T-cell (primary cell): ENCODE data around the gene ATP6V0B. TPM values are rescaled to one million over a fixed set of nuclear protein-coding genes. Genes with fewer than 3 reads are reported as not detected.
A peak's percentile ranks its signal among the peaks of the same experiment; 100 is the strongest.

ENCODE experiments used
- ATAC-seq, 4 experiments: fragments of 200-7000 bp in 3 of 4; fragments of 150-1000 bp in 1 of 4; cut with Tn5 transposase; replicated peaks in 1 of 4; 1 replicate in 3 of 4; 2 replicates in 1 of 4; pipeline ENCODE4 v1.10.0; 2021; ENCODE audit warnings: moderate library complexity in 3 of 4, mild to moderate bottlenecking in 2 of 4, moderate number of reproducible peaks in 1 of 4
- CTCF ChIA-PET, 2 donors: fragments of 300-600 bp; sonication (Branson Sonifier 250); formaldehyde crosslinking; loops; one replicate each; lab custom pipeline; 2022; ENCODE audit warnings: antibody characterized with exemption in 2 of 2; lab: Charles Lee
- POLR2A ChIA-PET, 2 donors: fragments of 300-600 bp; sonication (Branson Sonifier 250); formaldehyde crosslinking; loops; one replicate each; lab custom pipeline; 2022; ENCODE audit warnings: antibody characterized with exemption in 2 of 2; lab: Charles Lee
- DNase-seq, 35 experiments: peaks; one replicate each; pipeline versions ENCODE4 v3.0.0 to v3.0.0-alpha.2; 2013 to 2023
- H3K27ac ChIP-seq: one replicate; pipeline ENCODE4 v1.5.1; 2013; ENCODE audit warnings: low read length
- H3K27me3 ChIP-seq, 2 experiments: replicated peaks in 1 of 2; 1 replicate in 1 of 2; 2 replicates in 1 of 2; pipeline versions ENCODE4 v1.6.1 to v1.7.0; 2013; ENCODE audit warnings: low read length in 1 of 2, mixed read lengths in 1 of 2; ENCODE audit not compliant: control insufficient read depth in 2 of 2, insufficient read depth in 2 of 2; ENCODE audit errors: extremely low read depth in 1 of 2
- H3K36me3 ChIP-seq, 2 donors: 1 replicate in 1 of 2; 2 replicates in 1 of 2; pipeline versions ENCODE4 v1.6.1 to v1.7.0; 2013; ENCODE audit warnings: low read length in 1 of 2; ENCODE audit not compliant: control insufficient read depth in 2 of 2, insufficient read depth in 1 of 2; ENCODE audit errors: extremely low read depth in 1 of 2
- H3K4me1 ChIP-seq, 2 experiments: 1 replicate in 1 of 2; 2 replicates in 1 of 2; pipeline versions ENCODE4 v1.6.1 to v1.7.0; 2013; ENCODE audit warnings: low read length in 2 of 2, mixed read lengths in 1 of 2; ENCODE audit not compliant: insufficient read depth in 2 of 2, control insufficient read depth in 1 of 2; ENCODE audit errors: extremely low read depth in 1 of 2
- H3K4me3 ChIP-seq, 2 donors: 1 replicate in 1 of 2; 2 replicates in 1 of 2; pipeline versions ENCODE4 v1.5.1 to v1.7.0; 2013; ENCODE audit warnings: mild to moderate bottlenecking in 2 of 2, low read length in 1 of 2, moderate library complexity in 1 of 2; ENCODE audit not compliant: control insufficient read depth in 1 of 2; ENCODE audit errors: extremely low read depth in 1 of 2
- H3K9me3 ChIP-seq: 2 replicates; pipeline ENCODE4 v1.7.0; 2013
- H3K27ac Mint-ChIP-seq, 2 donors: one replicate each; pipeline ENCODE4 v1.8.0; 2020 to 2021; ENCODE audit warnings: mild to moderate bottlenecking in 2 of 2, mixed read lengths in 2 of 2
- H3K27me3 Mint-ChIP-seq, 2 donors: one replicate each; pipeline ENCODE4 v1.8.0; 2021 to 2022; ENCODE audit warnings: mixed read lengths in 2 of 2
- H3K36me3 Mint-ChIP-seq: one replicate; pipeline ENCODE4 v1.8.0; 2021; ENCODE audit warnings: mixed read lengths
- H3K4me1 Mint-ChIP-seq, 3 donors: one replicate each; pipeline ENCODE4 v1.8.0; 2020 to 2022; ENCODE audit warnings: mixed read lengths in 3 of 3, mild to moderate bottlenecking in 1 of 3
- H3K4me3 Mint-ChIP-seq, 3 donors: one replicate each; pipeline ENCODE4 v1.8.0; 2020 to 2022; ENCODE audit warnings: mild to moderate bottlenecking in 3 of 3, mixed read lengths in 3 of 3, moderate library complexity in 3 of 3
- H3K9me3 Mint-ChIP-seq, 3 donors: one replicate each; pipeline ENCODE4 v1.8.0; 2020 to 2022; ENCODE audit warnings: mixed read lengths in 3 of 3
- WGBS: methylation state at CpG from one replicate; pipeline ENCODE4 v1.1.5; 2013; ENCODE audit warnings: missing lambda C conversion rate; ENCODE audit not compliant: insufficient coverage; 5-methylcytosine and 5-hydroxymethylcytosine counted together
- total RNA-seq, 35 experiments: library from RNA in 6 of 35; stranded (reverse) in 6 of 35; fragments of 120-200 nt in 1 of 35; gene quantifications; one replicate each; pipeline versions ENCODE4 v1.2.1 to v1.2.4 and lab custom pipeline; 2013 to 2026

ATP6V0B gene
- total RNA-seq = 10 to 100 TPM; 57.5 to 88.6 (median 69.5) TPM
- 51.5 TPM for total RNA-seq (2013)
- total RNA-seq (lab: John Stamatoyannopoulos, UW) = 30.0 to 150 (median 45.0) reads per million in 29 experiments

DNA sequence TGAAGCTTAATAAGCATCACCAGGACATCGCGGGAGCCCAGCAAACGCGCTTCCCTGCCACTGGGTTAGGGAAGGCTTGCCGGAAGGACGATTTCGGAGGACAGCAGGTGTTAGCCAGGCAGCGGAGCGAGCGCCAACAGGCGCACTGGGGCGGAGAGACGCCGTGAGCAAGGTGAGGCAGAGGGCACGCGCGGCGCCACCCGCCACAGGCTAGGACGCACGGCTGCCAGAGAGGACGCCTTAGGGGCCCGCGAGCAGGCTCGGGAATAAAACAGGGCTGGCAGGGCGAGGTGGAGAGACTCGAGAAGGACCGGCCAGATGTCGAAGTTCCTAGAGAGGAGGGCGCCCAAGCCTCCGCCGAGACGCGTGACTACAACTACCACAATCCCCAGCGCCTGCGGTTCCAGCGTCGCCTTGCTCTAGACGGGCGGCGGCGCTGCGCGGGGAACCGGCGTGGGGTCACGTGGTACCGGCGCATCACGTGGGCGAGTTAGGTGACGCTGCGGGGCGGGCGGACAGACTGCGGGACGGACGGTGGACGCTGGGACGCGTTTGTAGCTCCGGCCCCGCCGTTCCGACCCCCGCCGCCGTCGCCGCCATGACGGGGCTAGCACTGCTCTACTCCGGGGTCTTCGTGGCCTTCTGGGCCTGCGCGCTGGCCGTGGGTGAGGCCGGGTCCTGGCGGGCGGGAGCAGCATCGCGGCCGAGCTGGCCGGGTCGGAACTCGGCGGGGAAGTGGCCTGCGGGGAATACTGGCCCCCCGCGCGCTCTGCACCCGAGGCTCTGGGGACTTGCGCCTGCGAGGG is at the start of gene ATP6V0B:
TSS of gene ATP6V0B (plus strand) at position 518 of the 806 bp plus-strand sequence. CDS start at position 599, 81 bp downstream.
- Mint-ChIP-seq H3K27ac (peak within 1 kb of the TSS; percentile 94 to 97), H3K4me1 (peaks cover 57 to 65% (median 58%) of the 10 kb centered on the region in 3 donors), H3K4me3 (peak within 1 kb of the TSS; percentile 88 to 90 (median 88)), H3K9me3 (no peaks in the 10 kb centered on the region), H3K36me3 (peaks cover 26% of the 10 kb centered on the region), H3K27me3 (no peaks in the 10 kb centered on the region)
- ChIA-PET CTCF (interaction anchor here in 1 of 2 donors (1.1 kb wide), 1 partner anchor 29 kb away, joined by 3 read pairs; no protein-coding TSS in a partner anchor), POLR2A (interaction anchor here in 1 of 2 donors (0.5 to 0.6 kb wide), 2 partner anchors 14 to 38 kb away, joined by 5 to 6 read pairs; no protein-coding TSS in a partner anchor)
- no peaks in the 10 kb centered on the region for H3K9me3 ChIP-seq
- H3K27ac ChIP-seq = peak within 1 kb of the TSS; percentile 80
- ATAC-seq (peak; percentile 78 to 82 (median 80)), DNase-seq (peak; percentile 80 to 96 (median 91))
- peaks cover 0 to 11% of the 10 kb centered on the region in 2 experiments for H3K27me3 ChIP-seq
- peaks cover 18 to 61% of the 10 kb centered on the region in 2 experiments for H3K4me1 ChIP-seq
- H3K36me3 ChIP-seq = peaks cover 3 to 41% of the 10 kb centered on the region in 2 donors
- H3K4me3 ChIP-seq = peak within 1 kb of the TSS; percentile 91 to 99
- WGBS = under 1% methylated on average over 85 of the region's 93 CpGs

- H3K27me3 Mint-ChIP-seq = no peaks in the 10 kb centered on the region
- CTCF ChIA-PET = no interaction called here
- no peak overlapping the region for H3K27ac ChIP-seq
- H3K9me3 Mint-ChIP-seq = no peaks in the 10 kb centered on the region
- ATAC-seq (no peak), DNase-seq (no peak)
- peaks cover 0 to 5% of the 10 kb centered on the region in 2 donors for H3K36me3 ChIP-seq
- H3K27ac Mint-ChIP-seq = no peak overlapping the region
- H3K36me3 Mint-ChIP-seq = peaks cover 23% of the 10 kb centered on the region
- H3K9me3 ChIP-seq = no peaks in the 10 kb centered on the region
- POLR2A ChIA-PET = no interaction called here
- no peak overlapping the region for H3K4me3 Mint-ChIP-seq
- H3K27me3 ChIP-seq = no peaks in the 10 kb centered on the region
- no peaks in the 10 kb centered on the region for H3K4me1 Mint-ChIP-seq
- H3K4me1 ChIP-seq = no peaks in the 10 kb centered on the region
- no peak overlapping the region for H3K4me3 ChIP-seq
- WGBS = 97% methylated on average over 9 of the region's 9 CpGs
Measured at GRCh38 chr1:43925846-43926245, 48.9 kb upstream of the ATP6V0B start.

GRCh38 chr1:43930168-43930948 is 44.4 kb upstream of the ATP6V0B start:
- H3K36me3 Mint-ChIP-seq = peaks cover 13% of the 10 kb centered on the region
- peak in 1 of 35 experiments; percentile 28 for DNase-seq

DNA sequence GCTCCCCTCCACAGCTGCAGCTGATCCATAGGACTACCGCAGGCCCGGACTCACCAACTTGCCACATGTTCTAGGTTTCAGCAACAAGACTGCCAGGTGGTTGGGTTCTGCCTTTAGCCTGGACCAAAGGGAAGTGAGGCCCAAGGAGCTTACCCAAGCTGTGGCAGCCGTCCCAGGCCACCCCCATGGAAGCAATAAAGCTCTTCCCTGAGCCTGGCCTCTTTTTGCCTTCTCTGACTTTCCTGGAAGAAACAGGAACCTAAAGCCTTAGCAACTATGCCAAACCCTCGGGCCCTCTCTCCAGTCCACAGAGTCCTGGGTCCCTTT is 43.8 kb upstream of the ATP6V0B start:
- CTCF ChIA-PET = interaction anchor here (0.9 to 1.6 kb wide), 3 partner anchors 16 to 168 kb away, joined by 3 to 4 read pairs (median 3); no protein-coding TSS in a partner anchor

More at GRCh38 chr1:43930168-43930948, 44.4 kb upstream of the ATP6V0B start:
- Histone ChIP-seq H3K4me3 (no peak overlapping the region), H3K27ac (no peak overlapping the region), H3K27me3 (peaks cover 3 to 36% of the 10 kb centered on the region in 2 experiments), H3K9me3 (no peaks in the 10 kb centered on the region), H3K4me1 (peaks cover 0 to 22% of the 10 kb centered on the region in 2 experiments), H3K36me3 (peaks cover 0 to 3% of the 10 kb centered on the region in 2 donors)
- no peaks in the 10 kb centered on the region for H3K9me3 Mint-ChIP-seq
- CTCF ChIA-PET = interaction anchor here (0.5 to 1.6 kb wide), 3 partner anchors 17 to 170 kb away, joined by 3 to 4 read pairs (median 3); no protein-coding TSS in a partner anchor
- POLR2A ChIA-PET = no interaction called here
- 92% methylated on average over 10 of the region's 10 CpGs for WGBS
- no peak overlapping the region for H3K4me3 Mint-ChIP-seq
- peaks cover 18 to 25% of the 10 kb centered on the region in 2 donors for H3K27me3 Mint-ChIP-seq
- ATAC-seq = no peak
- peaks cover 18 to 19% (median 18%) of the 10 kb centered on the region in 3 donors for H3K4me1 Mint-ChIP-seq
- no peak overlapping the region for H3K27ac Mint-ChIP-seq

GRCh38 chr1:43931711-43932660 is 42.8 kb upstream of the ATP6V0B start:
- ChIA-PET POLR2A (interaction anchor here in 1 of 2 donors (0.6 kb wide), 1 partner anchor 14 kb away, joined by 3 read pairs; no protein-coding TSS in a partner anchor), CTCF (interaction anchor here (0.6 to 4.1 kb wide), 3 partner anchors 30 to 168 kb away, joined by 3 to 59 read pairs (median 5); no protein-coding TSS in a partner anchor)
- Mint-ChIP-seq H3K36me3 (peaks cover 6% of the 10 kb centered on the region), H3K27ac (no peak overlapping the region), H3K4me1 (peaks cover 18 to 25% (median 23%) of the 10 kb centered on the region in 3 donors), H3K4me3 (no peak overlapping the region), H3K27me3 (peaks cover 22 to 34% of the 10 kb centered on the region in 2 donors), H3K9me3 (no peaks in the 10 kb centered on the region)
- peaks cover 0 to 32% of the 10 kb centered on the region in 2 experiments for H3K4me1 ChIP-seq
- H3K27ac ChIP-seq = no peak overlapping the region
- H3K36me3 ChIP-seq = no peaks in the 10 kb centered on the region
- WGBS = 82% methylated on average over 6 of the region's 13 CpGs
- no peak overlapping the region for H3K4me3 ChIP-seq
- DNase-seq (no peak), ATAC-seq (no peak)
- no peaks in the 10 kb centered on the region for H3K9me3 ChIP-seq
- peaks cover 3 to 47% of the 10 kb centered on the region in 2 experiments for H3K27me3 ChIP-seq

More for the DNA sequence above, 43.8 kb upstream of the ATP6V0B start:
- H3K9me3 Mint-ChIP-seq = no peaks in the 10 kb centered on the region
- peaks cover 3 to 41% of the 10 kb centered on the region in 2 experiments for H3K27me3 ChIP-seq
- no peak overlapping the region for H3K4me3 ChIP-seq
- H3K36me3 ChIP-seq = peaks cover 0 to 2% of the 10 kb centered on the region in 2 donors
- 87% methylated on average over 4 of the region's 4 CpGs for WGBS
- peaks cover 18 to 22% (median 21%) of the 10 kb centered on the region in 3 donors for H3K4me1 Mint-ChIP-seq
- no peak overlapping the region for H3K27ac ChIP-seq
- H3K27ac Mint-ChIP-seq = no peak overlapping the region
- POLR2A ChIA-PET = interaction anchor here in 1 of 2 donors (0.6 kb wide), 1 partner anchor 15 kb away, joined by 3 read pairs; no protein-coding TSS in a partner anchor
- ATAC-seq (no peak), DNase-seq (no peak)
- H3K36me3 Mint-ChIP-seq = peaks cover 8% of the 10 kb centered on the region
- H3K9me3 ChIP-seq = no peaks in the 10 kb centered on the region
- H3K4me3 Mint-ChIP-seq = no peak overlapping the region
- peaks cover 0 to 27% of the 10 kb centered on the region in 2 experiments for H3K4me1 ChIP-seq
- H3K27me3 Mint-ChIP-seq = peaks cover 22 to 29% of the 10 kb centered on the region in 2 donors
